Ovary (tissue), 3 donors: ENCODE measurements around the gene CERKL.

ENCODE experiments used
- CTCF ChIP-seq, 3 donors: fragments of 450-650 bp in 2 of 3; fragments of 200-600 bp in 1 of 3; IDR thresholded peaks; one replicate each; pipeline versions ENCODE4 v1.5.1 to v1.8.0; 2016 to 2022; ENCODE audit warnings: antibody characterized with exemption in 3 of 3, mild to moderate bottlenecking in 1 of 3
- POLR2A ChIP-seq: fragments of 450-650 bp; IDR thresholded peaks from one replicate; pipeline ENCODE4 v1.6.1; 2017; ENCODE audit warnings: antibody characterized with exemption, mild to moderate bottlenecking, moderate library complexity
- donor health status: DM: no; HTN: no; CAD: no.

DNA sequence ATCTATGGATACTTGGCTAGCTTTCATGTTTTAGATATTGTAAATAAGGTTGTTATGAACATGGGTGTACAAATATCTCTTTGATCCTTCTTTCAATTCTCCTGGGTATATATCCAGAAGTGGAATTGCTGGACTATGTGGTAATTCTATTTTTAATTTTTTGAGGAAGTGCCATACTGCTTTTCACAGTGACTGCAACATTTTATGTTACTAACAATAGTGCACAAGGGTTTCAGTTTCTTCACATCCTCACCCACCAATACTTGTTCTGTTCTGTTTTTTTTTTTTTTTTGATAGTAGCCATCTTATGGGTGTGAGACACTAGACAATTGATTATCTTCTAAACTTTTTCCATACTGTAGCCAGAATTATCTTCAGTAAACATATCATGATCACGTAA is 40.7 kb upstream of the CERKL start:
- no peak for TF ChIP-seq POLR2A
- no peak for TF ChIP-seq CTCF (IDR thresholded peaks at IDR 0.05)
